Trophoblast cell (in vitro differentiated cells and primary cell): ENCODE results near the gene CPOX.

ENCODE experiments used
- DNase-seq, 2 donors: peaks; one replicate each; pipeline ENCODE4 v3.0.0-alpha.2; 2016
- H2AFZ ChIP-seq: 2 replicates; pipeline ENCODE4 v1.6.1; 2013; ENCODE audit warnings: low read length, moderate library complexity, mild to moderate bottlenecking; ENCODE audit not compliant: insufficient read depth, poor library complexity
- H2AK5ac ChIP-seq: 2 replicates; pipeline ENCODE4 v1.6.1; 2013; ENCODE audit warnings: mild to moderate bottlenecking, low read length
- H2BK120ac ChIP-seq: 2 replicates; pipeline ENCODE4 v1.6.1; 2013; ENCODE audit warnings: low read length, mild to moderate bottlenecking, moderate library complexity; ENCODE audit not compliant: insufficient read depth, poor library complexity
- H2BK12ac ChIP-seq: 2 replicates; pipeline ENCODE4 v1.6.1; 2013; ENCODE audit warnings: mild to moderate bottlenecking, low read length, moderate library complexity
- H2BK5ac ChIP-seq: 2 replicates; pipeline ENCODE4 v1.6.1; 2013; ENCODE audit warnings: low read length, low read depth, moderate library complexity, mild to moderate bottlenecking; ENCODE audit not compliant: poor library complexity
- H3K14ac ChIP-seq: 2 replicates; pipeline ENCODE4 v1.6.1; 2013; ENCODE audit warnings: mild to moderate bottlenecking, low read length
- H3K18ac ChIP-seq: 2 replicates; pipeline ENCODE4 v1.6.1; 2013; ENCODE audit warnings: mild to moderate bottlenecking, low read length
- H3K23ac ChIP-seq: 2 replicates; pipeline ENCODE4 v1.6.1; 2013; ENCODE audit warnings: low read length
- H3K27ac ChIP-seq: 2 replicates; pipeline ENCODE4 v1.5.1; 2013; ENCODE audit warnings: low read depth, mild to moderate bottlenecking, inconsistent platforms, low read length, moderate library complexity
- H3K27me3 ChIP-seq: 2 replicates; pipeline ENCODE4 v1.6.1; 2013; ENCODE audit warnings: inconsistent platforms, mild to moderate bottlenecking, low read length, moderate library complexity; ENCODE audit not compliant: insufficient read depth
- H3K36me3 ChIP-seq, 2 experiments: 1 replicate in 1 of 2; 2 replicates in 1 of 2; pipeline ENCODE4 v1.6.1; 2013; ENCODE audit warnings: low read length in 2 of 2, mild to moderate bottlenecking in 2 of 2, moderate library complexity in 1 of 2; ENCODE audit not compliant: insufficient read depth in 2 of 2, control insufficient read depth in 1 of 2
- H3K4ac ChIP-seq: 2 replicates; pipeline ENCODE4 v1.6.1; 2013; ENCODE audit warnings: low read depth, mild to moderate bottlenecking, low read length, moderate library complexity
- H3K4me1 ChIP-seq, 2 experiments: 1 replicate in 1 of 2; 2 replicates in 1 of 2; pipeline ENCODE4 v1.6.1; 2013; ENCODE audit warnings: low read length in 2 of 2, mild to moderate bottlenecking in 2 of 2, moderate library complexity in 1 of 2; ENCODE audit not compliant: insufficient read depth in 2 of 2, control insufficient read depth in 1 of 2
- H3K4me2 ChIP-seq: 2 replicates; pipeline ENCODE4 v1.6.1; 2013; ENCODE audit warnings: inconsistent platforms, mild to moderate bottlenecking, low read length, moderate library complexity
- H3K4me3 ChIP-seq: 2 replicates; pipeline ENCODE4 v1.5.1; 2013; ENCODE audit warnings: mild to moderate bottlenecking, low read depth, low read length, inconsistent platforms
- H3K79me1 ChIP-seq: one replicate; pipeline ENCODE4 v1.6.1; 2013; ENCODE audit warnings: low read length
- H3K79me2 ChIP-seq: 2 replicates; pipeline ENCODE4 v1.6.1; 2013; ENCODE audit warnings: low read length, mild to moderate bottlenecking; ENCODE audit not compliant: control insufficient read depth, insufficient read depth, poor library complexity
- H3K9ac ChIP-seq: 2 replicates; pipeline ENCODE4 v1.6.1; 2013; ENCODE audit warnings: mild to moderate bottlenecking, low read length
- H3K9me3 ChIP-seq: 2 replicates; pipeline ENCODE4 v1.6.1; 2013; ENCODE audit warnings: low read depth, mild to moderate bottlenecking, control low read depth, inconsistent platforms, low read length; ENCODE audit not compliant: insufficient read depth
- H4K12ac ChIP-seq: 2 replicates; pipeline ENCODE4 v1.6.1; 2013; ENCODE audit warnings: low read depth, mild to moderate bottlenecking, low read length, moderate library complexity
- H4K8ac ChIP-seq: 2 replicates; pipeline ENCODE4 v1.6.1; 2013; ENCODE audit warnings: low read depth, mild to moderate bottlenecking, low read length, moderate library complexity
- H4K91ac ChIP-seq: one replicate; pipeline ENCODE4 v1.6.1; 2013; ENCODE audit warnings: low read depth, mild to moderate bottlenecking, low read length, moderate library complexity
- WGBS: extraction: QIAGEN DNeasy Blood & Tissue Kit; methylation state at CpG from one replicate; pipeline ENCODE4 v1.1.7; 2013; ENCODE audit warnings: missing lambda C conversion rate; ENCODE audit not compliant: insufficient read length, insufficient coverage; ENCODE audit errors: extremely low coverage; 5-methylcytosine and 5-hydroxymethylcytosine counted together

Gene CPOX

DNA sequence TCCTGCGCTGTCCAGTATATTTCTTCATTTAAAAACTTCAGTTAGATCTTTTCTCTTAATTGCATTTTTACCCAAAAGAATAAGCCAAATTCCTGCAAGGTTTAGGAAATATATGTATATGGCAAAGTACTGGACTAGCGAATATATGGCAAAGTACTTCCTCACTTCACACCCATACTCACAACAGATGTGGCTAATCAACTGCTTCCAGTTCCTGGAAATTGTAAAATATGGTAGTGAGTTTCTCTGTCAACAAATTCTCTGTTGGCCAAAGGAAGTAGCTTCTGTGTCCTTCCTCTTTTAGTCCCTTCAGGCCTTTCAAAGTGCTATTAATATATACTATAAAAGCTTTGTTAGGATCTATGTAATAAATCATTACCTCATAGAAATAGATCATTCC, 39.7 kb downstream of the CPOX start:
- Histone ChIP-seq H2BK120ac (no peak overlapping the region), H3K27me3 (no peaks in the 10 kb centered on the region), H3K4ac (no peak overlapping the region), H2BK12ac (no peak overlapping the region), H3K4me2 (no peak overlapping the region), H3K4me1 (no peaks in the 10 kb centered on the region), H3K4me3 (no peak overlapping the region), H3K23ac (no peak overlapping the region), H3K27ac (no peak overlapping the region), H2BK5ac (no peak overlapping the region), H3K79me1 (no peaks in the 10 kb centered on the region), H2AFZ (no peak overlapping the region), H2AK5ac (no peak overlapping the region), H3K18ac (no peak overlapping the region), H4K8ac (no peak overlapping the region), H3K9me3 (no peaks in the 10 kb centered on the region), H4K91ac (no peak overlapping the region), H3K36me3 (no peaks in the 10 kb centered on the region), H3K9ac (no peak overlapping the region), H3K14ac (no peak overlapping the region), H4K12ac (no peak overlapping the region), H3K79me2 (no peaks in the 10 kb centered on the region)
- DNase-seq, result no peak
- WGBS, result no CpG with 5 or more reads among the region's 2 CpGs

DNA sequence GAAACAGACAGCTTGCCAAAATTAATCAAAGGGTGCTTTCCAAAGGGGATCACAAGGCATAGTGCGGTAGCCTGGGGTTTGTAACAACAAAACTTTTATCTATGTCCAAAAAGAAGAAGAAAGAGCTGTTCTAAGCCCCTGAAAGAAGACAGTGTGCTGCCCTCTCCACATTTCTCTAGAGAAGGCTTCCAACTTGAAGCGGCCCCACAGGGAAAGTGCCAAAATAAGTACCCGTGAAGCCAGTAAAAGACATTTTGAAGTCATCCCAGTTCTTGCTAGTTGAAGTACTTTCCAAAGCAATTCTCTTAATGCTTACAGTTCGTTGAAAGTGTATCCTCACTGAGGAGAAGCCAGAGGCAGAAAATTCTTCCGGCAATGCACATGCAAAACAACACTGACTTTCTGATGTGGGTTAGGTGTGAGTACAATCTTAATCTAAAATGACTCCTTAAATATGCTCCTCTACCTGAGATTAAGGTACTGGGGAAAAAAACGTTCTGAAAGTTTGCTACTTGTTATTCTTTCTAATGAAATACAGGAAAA, 40.3 kb downstream of the CPOX start:
- WGBS, result no CpG with 5 or more reads among the region's 6 CpGs

DNA sequence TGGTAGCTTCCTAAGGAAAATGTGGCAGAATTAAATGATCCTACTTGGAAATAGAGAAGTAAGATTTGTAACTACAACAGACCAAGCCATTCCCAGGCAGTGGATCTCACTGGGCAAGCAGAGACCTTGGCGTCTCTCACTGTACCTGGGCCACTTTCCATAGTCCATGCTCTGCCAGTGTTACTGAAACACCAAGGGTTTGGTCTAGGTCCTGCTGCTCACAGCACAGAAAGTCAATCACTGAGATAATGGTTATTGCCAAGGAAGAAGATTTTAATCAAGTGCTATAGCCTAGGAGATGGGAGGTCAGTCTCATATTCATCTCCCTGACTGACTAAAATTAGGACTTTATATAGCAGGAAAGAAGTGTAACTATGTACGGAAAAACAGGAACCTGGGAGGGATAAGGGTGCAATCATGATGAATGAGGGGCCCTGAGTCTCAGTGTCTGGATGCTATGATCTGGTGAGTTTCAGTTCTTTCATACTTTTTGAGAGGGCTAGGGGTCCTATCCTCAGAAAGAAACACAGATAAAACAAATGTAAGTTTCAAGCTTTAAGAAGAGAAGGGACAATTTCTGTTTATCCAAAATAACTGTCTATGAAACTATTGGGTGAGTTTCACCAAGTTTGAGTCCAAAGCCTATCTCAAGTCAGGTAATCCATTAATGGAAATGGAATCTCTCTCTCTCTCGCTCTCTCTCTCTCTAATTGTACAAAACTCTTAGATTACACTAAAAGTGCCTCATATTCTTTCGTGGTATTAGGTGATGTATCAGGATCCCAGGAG, 41.0 kb downstream of the CPOX start:
- no peak overlapping the region for H4K91ac ChIP-seq
- no CpG with 5 or more reads among the region's 4 CpGs for WGBS
- no peak overlapping the region for H3K9ac ChIP-seq
- no peak overlapping the region for H3K23ac ChIP-seq
- H3K79me1 ChIP-seq, result no peaks in the 10 kb centered on the region
- no peaks in the 10 kb centered on the region for H3K4me1 ChIP-seq
- no peak overlapping the region for H3K14ac ChIP-seq
- H3K27ac ChIP-seq, result no peak overlapping the region
- no peaks in the 10 kb centered on the region for H3K79me2 ChIP-seq
- no peaks in the 10 kb centered on the region for H3K36me3 ChIP-seq
- H3K18ac ChIP-seq, result no peak overlapping the region
- H3K9me3 ChIP-seq, result no peaks in the 10 kb centered on the region
- H3K27me3 ChIP-seq, result no peaks in the 10 kb centered on the region
- H3K4ac ChIP-seq, result no peak overlapping the region
- no peak overlapping the region for H2AK5ac ChIP-seq
- no peak overlapping the region for H3K4me3 ChIP-seq
- no peak overlapping the region for H4K12ac ChIP-seq
- no peak overlapping the region for H2AFZ ChIP-seq
- H3K4me2 ChIP-seq, result no peak overlapping the region
- no peak for DNase-seq
- H2BK5ac ChIP-seq, result no peak overlapping the region
- H4K8ac ChIP-seq, result no peak overlapping the region
- H2BK12ac ChIP-seq, result no peak overlapping the region
- H2BK120ac ChIP-seq, result no peak overlapping the region

More for the DNA sequence above, 40.3 kb downstream of the CPOX start:
- Histone ChIP-seq H4K91ac (no peak overlapping the region), H3K18ac (no peak overlapping the region), H3K36me3 (no peaks in the 10 kb centered on the region), H4K8ac (no peak overlapping the region), H3K79me1 (no peaks in the 10 kb centered on the region), H3K27me3 (no peaks in the 10 kb centered on the region), H3K79me2 (no peaks in the 10 kb centered on the region), H2AFZ (no peak overlapping the region), H3K23ac (no peak overlapping the region), H3K4me3 (no peak overlapping the region), H3K9ac (no peak overlapping the region), H2BK120ac (no peak overlapping the region), H4K12ac (no peak overlapping the region), H2BK5ac (no peak overlapping the region), H3K4ac (no peak overlapping the region), H3K14ac (no peak overlapping the region), H3K4me2 (no peak overlapping the region), H2AK5ac (no peak overlapping the region), H3K27ac (no peak overlapping the region), H3K4me1 (no peaks in the 10 kb centered on the region), H3K9me3 (no peaks in the 10 kb centered on the region), H2BK12ac (no peak overlapping the region)
- no peak for DNase-seq

DNA sequence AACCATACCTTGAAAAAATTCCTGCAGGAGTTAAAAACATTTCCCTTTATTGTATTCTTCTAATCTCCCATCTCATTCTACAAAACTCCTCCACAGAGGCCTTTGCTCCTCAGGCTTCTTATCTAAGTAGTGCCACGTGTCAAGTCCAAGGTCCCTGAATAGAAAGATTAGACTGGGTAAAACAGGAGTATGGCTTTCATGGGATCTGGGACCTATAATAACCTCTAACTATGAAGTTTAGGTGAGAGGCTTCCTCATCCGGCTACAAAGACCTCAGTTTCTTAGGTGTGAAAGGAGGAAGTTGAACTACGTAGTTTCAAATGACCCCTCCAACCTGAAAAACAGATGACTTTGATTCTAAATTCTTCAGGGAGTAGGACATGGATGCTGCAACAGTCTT, 41.7 kb downstream of the CPOX start:
- Histone ChIP-seq H3K4me1 (no peaks in the 10 kb centered on the region), H2BK5ac (no peak overlapping the region), H3K79me1 (no peaks in the 10 kb centered on the region), H4K91ac (no peak overlapping the region), H2BK120ac (no peak overlapping the region), H2AK5ac (no peak overlapping the region), H4K8ac (no peak overlapping the region), H3K23ac (no peak overlapping the region), H3K27me3 (no peaks in the 10 kb centered on the region), H3K4me3 (no peak overlapping the region), H3K9me3 (no peaks in the 10 kb centered on the region), H3K79me2 (no peaks in the 10 kb centered on the region), H2AFZ (no peak overlapping the region), H3K18ac (no peak overlapping the region), H3K27ac (no peak overlapping the region), H2BK12ac (no peak overlapping the region), H3K4me2 (no peak overlapping the region), H3K14ac (no peak overlapping the region), H4K12ac (no peak overlapping the region), H3K36me3 (no peaks in the 10 kb centered on the region), H3K4ac (no peak overlapping the region), H3K9ac (no peak overlapping the region)
- DNase-seq, result no peak
- WGBS, result no CpG with 5 or more reads among the region's 3 CpGs
